ENCODE measurements around the gene STAT5A.
"Not testable (repeated sequence)": the region's sequence is repeated elsewhere in the genome, so short reads cannot be mapped to it uniquely, and the experiment has no call there.

The STAT5A gene

DNA sequence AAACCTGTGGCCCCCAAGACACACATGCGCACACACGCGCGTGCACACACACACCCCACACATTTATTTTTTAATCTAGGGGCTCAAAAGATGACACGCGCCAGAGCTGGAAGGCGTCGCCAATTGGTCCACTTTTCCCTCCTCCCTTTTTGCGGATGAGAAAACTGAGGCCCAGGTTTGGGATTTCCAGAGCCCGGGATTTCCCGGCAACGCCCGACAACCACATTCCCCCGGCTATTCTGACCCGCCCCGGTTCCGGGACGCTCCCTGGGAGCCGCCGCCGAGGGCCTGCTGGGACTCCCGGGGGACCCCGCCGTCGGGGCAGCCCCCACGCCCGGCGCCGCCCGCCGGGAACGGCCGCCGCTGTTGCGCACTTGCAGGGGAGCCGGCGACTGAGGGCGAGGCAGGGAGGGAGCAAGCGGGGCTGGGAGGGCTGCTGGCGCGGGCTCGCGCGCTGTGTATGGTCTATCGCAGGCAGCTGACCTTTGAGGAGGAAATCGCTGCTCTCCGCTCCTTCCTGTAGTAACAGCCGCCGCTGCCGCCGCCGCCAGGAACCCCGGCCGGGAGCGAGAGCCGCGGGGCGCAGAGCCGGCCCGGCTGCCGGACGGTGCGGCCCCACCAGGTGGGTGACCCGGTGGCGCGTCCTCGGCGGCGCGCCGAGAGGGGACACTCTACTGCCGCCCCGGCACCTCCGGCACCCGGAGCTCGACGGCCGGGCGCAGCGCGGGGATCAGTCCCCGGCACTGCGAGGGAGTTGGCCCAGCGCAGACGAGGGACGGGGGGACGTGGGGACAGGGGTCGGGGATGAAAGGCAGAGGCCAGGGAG, at the start of gene STAT5A:
STAT5A (plus strand) TSS at position 522 of the 826 bp plus-strand sequence. CDS start 914 bp downstream, outside the sequence.
- peak; percentile 89 to 90 for DNase-seq

DNA sequence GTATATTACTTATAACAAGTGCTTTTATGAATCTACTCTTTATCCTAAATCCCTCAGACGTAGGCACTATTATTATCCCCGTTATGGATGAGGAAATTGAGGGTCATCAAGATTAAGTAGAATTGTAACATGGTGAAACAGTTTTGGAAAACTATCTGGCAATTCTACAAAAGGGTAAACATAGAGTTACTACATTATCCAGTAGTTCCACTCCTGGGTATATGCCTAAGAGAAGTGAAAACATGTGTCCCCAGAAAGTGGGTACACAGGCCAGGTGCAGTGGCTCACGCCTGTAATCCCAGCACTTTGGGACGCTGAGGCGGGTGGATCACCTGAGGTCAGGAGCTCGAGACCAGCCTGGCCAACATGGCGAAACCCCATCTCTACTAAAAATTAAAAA, 48.7 kb upstream of the STAT5A start:
- not testable (repeated sequence) for DNase-seq

GRCh38 chr17:42240201-42240600, 48.1 kb upstream of the STAT5A start:
- DNase-seq = no peak

GRCh38 chr17:42240863-42241262, 47.4 kb upstream of the STAT5A start:
- not testable (repeated sequence) for DNase-seq

DNA sequence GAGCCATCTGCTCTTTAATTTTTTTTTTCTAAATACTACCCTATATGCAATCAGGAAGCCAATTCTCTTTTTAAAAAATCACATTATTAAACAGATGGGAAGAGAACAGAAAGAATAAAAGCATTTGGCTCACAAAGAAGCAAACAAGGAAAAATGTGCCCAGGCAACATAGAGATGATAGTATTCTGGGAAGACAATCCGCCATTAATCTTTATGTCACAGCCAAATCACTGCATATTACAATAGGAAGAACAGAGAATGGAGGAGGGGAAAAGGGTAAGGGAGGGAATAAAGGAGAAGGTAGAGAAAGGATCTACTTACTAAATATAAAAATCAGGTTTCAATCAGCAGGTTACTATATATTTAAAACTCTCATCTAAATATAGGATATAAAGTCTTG, 46.4 kb upstream of the STAT5A start:
- no peak for DNase-seq

DNA sequence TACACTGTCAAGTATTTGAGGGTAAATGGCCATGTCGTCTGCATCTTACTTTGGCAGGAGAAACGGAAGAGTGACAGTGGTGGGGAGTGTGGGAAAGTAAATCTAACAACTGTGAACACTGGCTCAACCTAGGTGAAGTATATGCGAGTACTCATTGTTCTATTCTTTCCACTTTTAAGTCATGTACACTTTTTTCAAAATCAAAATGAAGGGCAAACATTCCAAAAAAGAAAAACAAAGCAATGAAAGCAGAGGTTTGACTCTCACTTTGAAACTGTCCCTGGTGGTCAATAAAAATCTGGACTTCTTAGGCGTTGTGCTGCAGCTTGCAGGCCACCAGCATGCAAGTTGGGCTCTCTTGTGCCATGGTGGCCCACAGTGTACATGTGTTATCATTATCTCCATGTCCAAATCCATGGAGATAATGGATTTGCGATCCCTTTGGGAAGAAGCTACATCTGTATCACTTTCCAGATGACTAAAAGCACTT, 44.8 kb upstream of the STAT5A start:
- DNase-seq = no peak

GRCh38 chr17:42244116-42244515, 44.2 kb upstream of the STAT5A start:
- not testable (repeated sequence) for DNase-seq

- not testable (repeated sequence) for DNase-seq
Measured at GRCh38 chr17:42245183-42245582, 43.1 kb upstream of the STAT5A start.

GRCh38 chr17:42246515-42246914, 41.8 kb upstream of the STAT5A start:
- DNase-seq = no peak

DNA sequence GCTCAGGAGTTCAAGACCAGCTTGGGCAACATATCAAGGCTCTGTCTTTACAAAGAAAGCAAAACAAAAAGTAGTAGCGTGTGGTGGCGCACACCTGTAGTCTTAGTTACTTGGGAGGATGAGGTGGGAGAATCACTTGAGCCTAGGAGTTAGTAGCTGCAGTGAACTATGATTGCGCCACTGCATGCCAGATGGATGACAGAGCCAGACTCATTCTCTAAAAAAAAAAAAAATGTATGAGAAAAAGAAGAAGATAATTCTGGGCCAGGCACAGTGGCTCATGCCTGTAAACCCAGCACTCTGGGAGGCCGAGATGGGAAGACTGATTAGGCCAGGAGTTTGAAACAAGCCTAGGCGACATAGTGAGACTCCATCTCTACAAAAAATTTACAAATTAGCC, 40.6 kb upstream of the STAT5A start:
- peak; percentile 27 to 33 for DNase-seq

DNA sequence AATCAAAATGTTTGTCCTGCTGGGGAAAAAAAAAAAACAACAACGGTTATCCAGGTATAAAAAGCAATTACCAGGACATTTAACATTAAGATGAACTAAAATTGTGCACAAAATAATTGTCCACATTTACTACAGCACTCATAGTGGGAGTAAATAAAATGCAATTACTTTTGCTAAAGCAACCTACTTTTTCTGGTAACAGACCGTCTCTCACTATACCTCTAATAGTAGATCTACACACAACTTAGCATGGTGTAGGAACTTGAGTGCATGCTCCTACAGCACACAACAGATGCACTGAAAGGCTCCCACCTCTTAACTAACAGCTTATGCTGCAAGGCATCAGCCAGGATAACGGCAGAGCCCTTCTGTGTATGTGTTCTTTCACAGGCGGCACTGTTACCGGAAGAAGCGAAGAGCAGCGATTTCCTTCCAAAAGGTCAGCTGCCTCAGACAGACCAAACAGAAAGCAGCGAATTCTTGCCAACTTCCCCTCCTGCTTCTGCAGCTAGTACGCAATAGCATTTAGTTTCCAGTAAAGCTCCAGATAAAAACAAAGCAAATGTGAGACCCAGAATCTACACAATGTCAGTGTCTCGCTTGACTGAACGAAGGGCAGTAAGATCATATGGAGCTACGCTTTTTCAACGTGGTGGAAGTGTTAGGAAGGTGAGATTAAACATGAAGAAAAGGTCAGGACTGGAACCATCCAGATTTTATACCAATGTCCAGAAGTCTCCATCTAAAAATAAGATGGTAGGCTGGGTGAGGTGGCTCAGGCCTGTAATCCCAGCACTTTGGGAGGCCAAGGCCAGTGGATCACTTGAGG, 39.7 kb upstream of the STAT5A start:
- DNase-seq = peak; percentile 99 to 100

GRCh38 chr17:42249681-42250446, 38.4 kb upstream of the STAT5A start:
- DNase-seq = no peak

- peak; percentile 76 to 82 for DNase-seq
Measured at GRCh38 chr17:42251115-42251514, 37.2 kb upstream of the STAT5A start.

GRCh38 chr17:42252597-42253550, 35.4 kb upstream of the STAT5A start:
- no peak for DNase-seq

DNA sequence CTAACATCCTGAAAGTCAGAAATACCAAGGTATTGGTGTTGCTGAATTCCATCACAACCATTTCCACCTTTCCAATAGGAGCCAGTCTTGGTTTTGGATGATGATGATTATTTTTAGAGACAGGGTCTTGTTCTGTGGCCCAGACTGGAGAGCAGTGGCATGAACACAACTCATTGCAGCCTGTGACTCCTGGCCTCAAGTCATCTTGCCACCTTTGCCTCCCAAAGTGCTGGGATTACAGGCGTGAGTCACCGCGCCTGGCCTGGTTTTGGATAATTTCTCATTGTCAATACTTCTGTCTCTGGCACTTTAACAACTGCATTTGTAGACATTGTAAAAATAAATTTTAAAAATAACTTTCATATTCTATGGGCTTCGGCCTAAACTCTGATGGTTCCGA, 34.7 kb upstream of the STAT5A start:
- DNase-seq = no peak

- DNase-seq = no peak
Measured at GRCh38 chr17:42255445-42255844, 32.9 kb upstream of the STAT5A start.

DNA sequence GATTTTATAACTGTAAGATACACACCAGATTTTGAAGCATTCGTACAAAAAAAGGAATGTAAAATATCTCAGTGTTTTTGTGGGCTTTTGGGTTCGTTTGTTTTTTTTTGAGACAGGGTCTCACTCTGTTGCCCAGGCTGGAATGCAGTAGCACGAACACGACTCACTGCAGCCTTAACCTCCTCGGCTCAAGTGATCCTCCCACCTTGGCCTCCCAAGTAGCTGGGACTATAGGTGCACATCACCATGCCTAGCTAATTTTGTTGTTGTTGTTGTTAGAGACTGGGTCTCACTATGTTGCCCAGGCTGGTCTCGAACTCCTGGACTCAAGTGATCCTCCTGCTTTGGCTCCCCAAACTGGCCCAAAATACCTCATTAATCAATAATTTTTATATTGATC, 28.0 kb upstream of the STAT5A start:
- DNase-seq = no peak

DNA sequence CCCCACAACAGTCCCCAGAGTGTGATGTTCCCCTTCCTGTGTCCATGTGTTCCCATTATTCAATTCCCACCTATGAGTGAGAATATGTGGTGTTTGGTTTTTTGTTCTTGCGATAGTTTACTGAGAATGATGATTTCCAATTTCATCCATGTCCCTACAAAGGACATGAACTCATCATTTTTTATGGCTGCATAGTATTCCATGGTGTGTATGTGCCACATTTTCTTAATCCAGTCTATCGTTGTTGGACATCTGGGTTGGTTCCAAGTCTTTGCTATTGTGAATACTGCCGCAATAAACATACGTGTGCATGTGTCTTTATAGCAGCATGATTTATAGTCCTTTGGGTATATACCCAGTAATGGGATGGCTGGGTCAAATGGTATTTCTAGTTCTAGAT, 23.9 kb upstream of the STAT5A start:
- not testable (repeated sequence) for DNase-seq

DNA sequence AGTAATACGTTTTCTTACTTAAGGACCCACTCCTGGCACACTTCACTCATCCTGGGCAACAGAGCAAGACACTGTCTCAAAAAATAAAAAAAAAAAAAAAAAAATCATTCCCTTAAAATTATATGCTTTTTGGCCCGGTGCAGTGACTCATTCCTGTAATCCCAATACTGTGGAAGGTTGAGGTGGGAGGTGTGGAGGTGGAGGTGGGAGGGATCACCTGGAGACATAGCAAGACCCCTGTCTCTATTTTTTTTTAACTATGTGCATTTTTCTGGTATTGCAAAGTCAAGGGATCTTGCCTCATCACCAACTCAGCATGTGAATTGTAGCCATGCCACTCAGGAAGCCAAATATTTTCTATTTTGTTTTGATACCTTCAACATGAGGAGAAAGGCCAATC, 21.8 kb upstream of the STAT5A start:
- no peak for DNase-seq

- DNase-seq = no peak
Measured at GRCh38 chr17:42266918-42267766, 21.2 kb upstream of the STAT5A start.

DNA sequence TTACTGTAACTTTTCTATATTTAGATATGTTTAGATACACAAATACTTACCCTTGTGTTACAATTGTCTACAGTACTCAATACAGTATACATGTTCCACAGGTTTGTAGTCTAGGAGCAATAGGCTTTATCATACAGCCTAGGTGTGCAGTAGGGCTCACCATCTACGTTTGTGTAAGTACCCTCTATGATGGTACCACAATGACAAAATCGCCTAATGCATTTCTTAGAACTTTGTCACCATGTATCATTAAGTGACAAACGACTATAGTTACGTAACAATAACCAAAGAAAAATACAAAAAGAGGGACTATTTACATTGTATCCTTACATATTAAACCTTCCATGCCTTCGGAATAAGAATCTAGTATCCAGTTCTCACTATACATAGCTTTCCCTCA, 20.1 kb upstream of the STAT5A start:
- DNase-seq = no peak
